GM21367 (cell line): ENCODE measurements around the gene FHL1.

Experiments used
- ATAC-seq: cut with Tn5 transposase; IDR thresholded peaks from one replicate; pipeline ENCODE4 v1.9.1; 2021; ENCODE audit not compliant: unreplicated experiment

The FHL1 gene

GRCh38 chrX:136250191-136251040, 103.1 kb downstream of the FHL1 start:
- ATAC-seq = peak; percentile 27

DNA sequence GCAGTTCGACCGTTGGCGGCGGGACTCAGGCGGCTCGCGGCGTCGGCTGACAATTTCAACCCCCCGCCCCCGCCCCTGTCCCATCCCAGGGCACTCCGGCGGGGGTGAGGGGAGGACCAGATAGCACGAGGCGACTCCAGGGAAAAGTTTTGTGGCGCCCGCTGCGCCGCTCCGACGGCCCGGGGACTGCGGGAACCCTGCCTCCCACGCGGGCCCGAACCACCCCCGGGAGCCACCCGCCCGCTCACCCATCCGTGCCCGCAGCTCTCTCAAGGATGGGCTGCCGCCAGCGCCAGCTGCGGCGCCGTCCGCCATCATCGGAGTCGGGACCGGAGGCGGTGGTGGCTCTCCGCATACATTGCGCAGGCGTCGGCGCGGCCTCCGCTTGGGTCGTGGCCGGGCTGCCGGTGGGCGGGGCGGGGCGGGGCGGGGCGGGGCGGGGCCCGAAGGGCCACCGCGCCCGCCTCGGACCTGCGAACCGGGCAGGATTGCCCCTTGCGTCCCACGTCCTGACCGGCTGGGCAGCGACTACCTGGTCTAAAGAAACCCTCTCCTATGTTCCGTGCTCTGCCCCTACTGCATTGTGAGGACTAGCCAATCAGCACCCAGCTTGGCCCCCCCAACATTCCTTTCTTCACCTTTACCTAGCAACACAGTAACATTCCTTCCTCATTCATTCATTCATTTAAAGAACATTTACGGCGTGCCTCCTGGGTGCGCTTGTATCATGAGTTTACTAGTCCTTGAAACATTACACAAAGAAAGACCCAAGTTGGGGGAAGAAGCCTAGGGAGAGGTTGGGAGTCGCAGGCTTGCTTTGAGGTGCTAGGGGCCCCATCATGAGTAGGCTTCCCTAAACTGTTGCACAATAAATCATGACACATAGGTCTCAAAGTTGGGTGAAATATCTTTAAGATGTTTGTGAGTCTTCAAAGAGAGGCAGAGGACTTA, 104.0 kb downstream of the FHL1 start, which contains the start of gene MAP7D3:
MAP7D3 (minus strand) TSS at position 360 of the 951 bp plus-strand sequence; CDS start at position 318, 42 bp downstream.
- ATAC-seq = peak; percentile 75

GRCh38 chrX:136255541-136255940, 108.2 kb downstream of the FHL1 start:
- no peak for ATAC-seq

GRCh38 chrX:136256026-136256425, 108.7 kb downstream of the FHL1 start:
- ATAC-seq = no peak

DNA sequence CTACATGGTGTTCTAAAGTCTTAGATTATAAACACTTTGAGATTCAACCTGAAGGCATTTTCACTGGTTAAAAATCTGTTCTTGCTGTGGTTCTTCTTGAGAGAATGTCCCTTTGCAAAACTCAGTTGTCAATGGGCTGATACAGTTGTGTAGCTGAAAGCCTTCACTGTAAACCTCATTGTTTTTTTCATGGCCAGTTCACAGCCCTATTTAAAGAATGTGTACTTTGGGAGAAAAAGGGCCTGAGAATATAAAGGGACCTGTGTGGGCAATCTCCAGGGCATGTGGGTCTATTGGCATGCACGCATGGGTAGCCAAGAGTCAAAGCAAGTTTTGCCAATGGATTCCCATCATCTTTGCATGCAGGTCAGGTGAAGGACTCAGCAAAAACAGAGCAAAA, 111.6 kb downstream of the FHL1 start:
- ATAC-seq = no peak

GRCh38 chrX:136259543-136259942, 112.2 kb downstream of the FHL1 start:
- ATAC-seq = no peak

GRCh38 chrX:136260776-136261175, 113.4 kb downstream of the FHL1 start:
- ATAC-seq = no peak
